WI38 (cell line): ENCODE results near the gene CD93.

ENCODE experiments used
- H3K4me3 ChIP-seq: 2 replicates; pipeline ENCODE4 v1.5.1; 2011; ENCODE audit warnings: low read depth, mild to moderate bottlenecking, control low read depth, low read length
- TF ChIP-seq, protein P1 (sequence below): IDR thresholded peaks from 2 replicates; pipeline ENCODE4 v1.5.1; 2012; ENCODE audit warnings: low read depth, mild to moderate bottlenecking, control low read depth, low read length

The CD93 gene

DNA sequence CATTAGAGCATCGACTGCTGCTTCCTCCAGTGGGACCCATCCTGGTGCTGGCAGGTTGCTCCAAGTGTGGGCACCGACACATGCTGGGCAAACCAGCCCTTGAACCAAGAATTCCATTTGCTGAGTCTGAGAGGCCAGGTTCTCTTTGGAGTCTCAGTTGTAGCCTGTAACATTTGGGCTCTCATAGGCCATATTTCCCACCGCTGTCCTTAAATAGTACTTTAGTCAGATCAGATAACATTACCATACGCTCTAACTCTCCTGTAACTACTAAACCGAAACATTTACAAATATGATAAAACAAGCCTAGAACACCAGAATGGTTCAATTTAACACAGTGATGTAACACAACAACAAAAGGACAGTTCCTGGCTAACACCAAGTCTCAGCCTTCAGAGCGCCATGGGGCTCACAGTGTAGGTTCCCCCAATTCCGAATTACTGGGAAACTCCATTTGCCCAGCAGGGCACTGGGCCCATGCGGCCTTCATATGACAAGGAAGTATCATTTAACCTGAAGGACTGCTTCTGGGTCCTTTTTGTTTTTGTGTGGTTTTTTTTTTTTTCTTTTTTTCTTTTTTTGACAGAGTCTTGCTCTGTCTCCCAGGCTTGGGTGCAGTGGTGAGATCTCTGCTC is 28.4 kb upstream of the CD93 start:
- H3K4me3 ChIP-seq = no peak overlapping the region
- TF ChIP-seq, protein P1, sequence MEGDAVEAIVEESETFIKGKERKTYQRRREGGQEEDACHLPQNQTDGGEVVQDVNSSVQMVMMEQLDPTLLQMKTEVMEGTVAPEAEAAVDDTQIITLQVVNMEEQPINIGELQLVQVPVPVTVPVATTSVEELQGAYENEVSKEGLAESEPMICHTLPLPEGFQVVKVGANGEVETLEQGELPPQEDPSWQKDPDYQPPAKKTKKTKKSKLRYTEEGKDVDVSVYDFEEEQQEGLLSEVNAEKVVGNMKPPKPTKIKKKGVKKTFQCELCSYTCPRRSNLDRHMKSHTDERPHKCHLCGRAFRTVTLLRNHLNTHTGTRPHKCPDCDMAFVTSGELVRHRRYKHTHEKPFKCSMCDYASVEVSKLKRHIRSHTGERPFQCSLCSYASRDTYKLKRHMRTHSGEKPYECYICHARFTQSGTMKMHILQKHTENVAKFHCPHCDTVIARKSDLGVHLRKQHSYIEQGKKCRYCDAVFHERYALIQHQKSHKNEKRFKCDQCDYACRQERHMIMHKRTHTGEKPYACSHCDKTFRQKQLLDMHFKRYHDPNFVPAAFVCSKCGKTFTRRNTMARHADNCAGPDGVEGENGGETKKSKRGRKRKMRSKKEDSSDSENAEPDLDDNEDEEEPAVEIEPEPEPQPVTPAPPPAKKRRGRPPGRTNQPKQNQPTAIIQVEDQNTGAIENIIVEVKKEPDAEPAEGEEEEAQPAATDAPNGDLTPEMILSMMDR = no peak

- TF ChIP-seq, protein P1 = no peak
- no peak overlapping the region for H3K4me3 ChIP-seq
These were observed 27.9 kb upstream of the CD93 start for GRCh38 chr20:23114018-23114417.

- TF ChIP-seq, protein P1 = no peak
- no peak overlapping the region for H3K4me3 ChIP-seq
These were observed 26.5 kb upstream of the CD93 start for GRCh38 chr20:23112595-23112994.

DNA sequence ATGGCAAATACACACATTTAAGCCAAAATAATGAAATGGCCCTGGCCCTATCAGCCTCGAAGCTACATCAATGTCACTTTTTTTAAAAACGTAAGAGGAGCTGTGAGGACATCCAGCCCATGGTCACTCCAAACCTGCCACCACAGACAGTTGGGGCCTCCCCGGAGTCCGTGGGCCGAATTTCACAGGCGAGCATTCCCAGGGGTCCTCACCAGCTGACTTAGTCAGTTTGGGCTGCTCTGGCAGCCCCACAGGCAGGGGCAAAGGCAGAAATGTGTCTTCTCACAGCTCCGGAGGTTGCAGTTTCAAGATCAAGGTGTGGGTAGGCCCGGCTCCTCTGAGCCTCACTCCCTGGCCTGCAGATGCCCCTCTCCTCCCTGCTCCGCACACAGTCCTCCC is 25.8 kb upstream of the CD93 start:
- H3K4me3 ChIP-seq = no peak overlapping the region
- TF ChIP-seq, protein P1 = no peak

GRCh38 chr20:23111307-23111943 is 25.3 kb upstream of the CD93 start:
- TF ChIP-seq, protein P1 = no peak
- H3K4me3 ChIP-seq = no peak overlapping the region

- TF ChIP-seq, protein P1 = no peak
- no peak overlapping the region for H3K4me3 ChIP-seq
These were observed 22.7 kb upstream of the CD93 start for GRCh38 chr20:23108871-23109270.

- no peak overlapping the region for H3K4me3 ChIP-seq
- TF ChIP-seq, protein P1 = no peak
These were observed 21.3 kb upstream of the CD93 start for GRCh38 chr20:23107466-23107865.
